Activated naive CD4-positive, alpha-beta T cell treated with anti-CD3 and anti-CD28 coated beads, Interleukin-2, amount 50 U/mL, for 24 hours (primary cell): ENCODE results near the gene UNC13B.
A peak's percentile ranks its signal among the peaks of the same experiment; 100 is the strongest.

Source experiments
- H3K27ac Mint-ChIP-seq: one replicate; pipeline ENCODE4 v1.8.0; 2021; ENCODE audit warnings: mild to moderate bottlenecking, mixed read lengths
- H3K27me3 Mint-ChIP-seq: one replicate; pipeline ENCODE4 v1.8.0; 2021; ENCODE audit warnings: mixed read lengths
- H3K36me3 Mint-ChIP-seq: one replicate; pipeline ENCODE4 v1.8.0; 2021; ENCODE audit warnings: mixed read lengths
- H3K4me1 Mint-ChIP-seq: one replicate; pipeline ENCODE4 v1.8.0; 2021; ENCODE audit warnings: mixed read lengths
- H3K4me3 Mint-ChIP-seq: one replicate; pipeline ENCODE4 v1.8.0; 2021; ENCODE audit warnings: mild to moderate bottlenecking, mixed read lengths
- H3K9me3 Mint-ChIP-seq: one replicate; pipeline ENCODE4 v1.8.0; 2021; ENCODE audit warnings: mixed read lengths

The UNC13B gene

GRCh38 chr9:35273591-35273990, 111.8 kb downstream of the UNC13B start:
- Mint-ChIP-seq H3K4me1 (peaks cover 37% of the 10 kb centered on the region), H3K27me3 (no peaks in the 10 kb centered on the region), H3K9me3 (no peaks in the 10 kb centered on the region)

GRCh38 chr9:35274993-35275392, 113.2 kb downstream of the UNC13B start:
- H3K9me3 Mint-ChIP-seq = no peaks in the 10 kb centered on the region
- H3K4me1 Mint-ChIP-seq = peaks cover 37% of the 10 kb centered on the region
- no peaks in the 10 kb centered on the region for H3K27me3 Mint-ChIP-seq
- H3K27ac Mint-ChIP-seq = no peak overlapping the region
- H3K36me3 Mint-ChIP-seq = peaks cover 2% of the 10 kb centered on the region
- no peak overlapping the region for H3K4me3 Mint-ChIP-seq

More at GRCh38 chr9:35273591-35273990, 111.8 kb downstream of the UNC13B start:
- peaks cover 2% of the 10 kb centered on the region for H3K36me3 Mint-ChIP-seq
- no peak overlapping the region for H3K27ac Mint-ChIP-seq
- H3K4me3 Mint-ChIP-seq = no peak overlapping the region

GRCh38 chr9:35277171-35277520, 115.3 kb downstream of the UNC13B start:
- Mint-ChIP-seq H3K36me3 (peaks cover 2% of the 10 kb centered on the region), H3K4me3 (peak overlapping the region; percentile 75), H3K9me3 (no peaks in the 10 kb centered on the region), H3K27ac (peak overlapping the region; percentile 96), H3K27me3 (peaks cover under 1% of the 10 kb centered on the region), H3K4me1 (peaks cover 37% of the 10 kb centered on the region)

- H3K27ac Mint-ChIP-seq = peak overlapping the region; percentile 96
- H3K36me3 Mint-ChIP-seq = peaks cover 2% of the 10 kb centered on the region
- H3K4me3 Mint-ChIP-seq = peak overlapping the region; percentile 31
- H3K9me3 Mint-ChIP-seq = no peaks in the 10 kb centered on the region
- H3K27me3 Mint-ChIP-seq = peaks cover 1% of the 10 kb centered on the region
- H3K4me1 Mint-ChIP-seq = peaks cover 37% of the 10 kb centered on the region
Measured at GRCh38 chr9:35277628-35278359, 116.0 kb downstream of the UNC13B start.

GRCh38 chr9:35279946-35280345, 118.1 kb downstream of the UNC13B start:
- Mint-ChIP-seq H3K4me1 (peaks cover 34% of the 10 kb centered on the region), H3K4me3 (no peak overlapping the region), H3K27ac (no peak overlapping the region), H3K27me3 (peaks cover 4% of the 10 kb centered on the region), H3K36me3 (peaks cover 2% of the 10 kb centered on the region), H3K9me3 (no peaks in the 10 kb centered on the region)

GRCh38 chr9:35280399-35280798, 118.6 kb downstream of the UNC13B start:
- Mint-ChIP-seq H3K9me3 (no peaks in the 10 kb centered on the region), H3K36me3 (peaks cover 2% of the 10 kb centered on the region), H3K27ac (no peak overlapping the region), H3K4me3 (no peak overlapping the region), H3K4me1 (peaks cover 30% of the 10 kb centered on the region), H3K27me3 (peaks cover 4% of the 10 kb centered on the region)

GRCh38 chr9:35285731-35286130, 123.9 kb downstream of the UNC13B start:
- H3K36me3 Mint-ChIP-seq = no peaks in the 10 kb centered on the region
- H3K27ac Mint-ChIP-seq = no peak overlapping the region
- H3K9me3 Mint-ChIP-seq = no peaks in the 10 kb centered on the region
- no peak overlapping the region for H3K4me3 Mint-ChIP-seq
- H3K27me3 Mint-ChIP-seq = peaks cover 4% of the 10 kb centered on the region
- no peaks in the 10 kb centered on the region for H3K4me1 Mint-ChIP-seq

GRCh38 chr9:35286381-35286780, 124.6 kb downstream of the UNC13B start:
- H3K36me3 Mint-ChIP-seq = no peaks in the 10 kb centered on the region
- no peaks in the 10 kb centered on the region for H3K4me1 Mint-ChIP-seq
- H3K27ac Mint-ChIP-seq = no peak overlapping the region
- no peaks in the 10 kb centered on the region for H3K9me3 Mint-ChIP-seq
- peaks cover 4% of the 10 kb centered on the region for H3K27me3 Mint-ChIP-seq
- no peak overlapping the region for H3K4me3 Mint-ChIP-seq

- no peak overlapping the region for H3K4me3 Mint-ChIP-seq
- peaks cover 2% of the 10 kb centered on the region for H3K27me3 Mint-ChIP-seq
- no peak overlapping the region for H3K27ac Mint-ChIP-seq
- H3K9me3 Mint-ChIP-seq = no peaks in the 10 kb centered on the region
- H3K4me1 Mint-ChIP-seq = no peaks in the 10 kb centered on the region
- H3K36me3 Mint-ChIP-seq = no peaks in the 10 kb centered on the region
Measured at GRCh38 chr9:35287987-35288632, 126.3 kb downstream of the UNC13B start.

- Mint-ChIP-seq H3K4me3 (no peak overlapping the region), H3K4me1 (no peaks in the 10 kb centered on the region), H3K36me3 (no peaks in the 10 kb centered on the region), H3K27ac (no peak overlapping the region), H3K9me3 (no peaks in the 10 kb centered on the region), H3K27me3 (no peaks in the 10 kb centered on the region)
Measured at GRCh38 chr9:35288778-35289177, 127.0 kb downstream of the UNC13B start.

GRCh38 chr9:35293376-35293964, 131.7 kb downstream of the UNC13B start:
- no peaks in the 10 kb centered on the region for H3K9me3 Mint-ChIP-seq
- no peaks in the 10 kb centered on the region for H3K27me3 Mint-ChIP-seq
- H3K36me3 Mint-ChIP-seq = no peaks in the 10 kb centered on the region
- peaks cover 5% of the 10 kb centered on the region for H3K4me1 Mint-ChIP-seq
- no peak overlapping the region for H3K4me3 Mint-ChIP-seq
- no peak overlapping the region for H3K27ac Mint-ChIP-seq

- no peak overlapping the region for H3K27ac Mint-ChIP-seq
- H3K36me3 Mint-ChIP-seq = no peaks in the 10 kb centered on the region
- no peaks in the 10 kb centered on the region for H3K27me3 Mint-ChIP-seq
- peaks cover 5% of the 10 kb centered on the region for H3K4me1 Mint-ChIP-seq
- no peak overlapping the region for H3K4me3 Mint-ChIP-seq
- no peaks in the 10 kb centered on the region for H3K9me3 Mint-ChIP-seq
Measured at GRCh38 chr9:35294066-35294465, 132.3 kb downstream of the UNC13B start.

GRCh38 chr9:35294556-35294955, 132.7 kb downstream of the UNC13B start:
- Mint-ChIP-seq H3K4me3 (no peak overlapping the region), H3K27ac (no peak overlapping the region)

GRCh38 chr9:35295369-35296036, 133.7 kb downstream of the UNC13B start:
- Mint-ChIP-seq H3K27ac (no peak overlapping the region), H3K4me3 (no peak overlapping the region), H3K27me3 (peaks cover 1% of the 10 kb centered on the region), H3K9me3 (no peaks in the 10 kb centered on the region), H3K4me1 (peaks cover 5% of the 10 kb centered on the region), H3K36me3 (no peaks in the 10 kb centered on the region)

More at GRCh38 chr9:35294556-35294955, 132.7 kb downstream of the UNC13B start:
- Mint-ChIP-seq H3K9me3 (no peaks in the 10 kb centered on the region), H3K36me3 (no peaks in the 10 kb centered on the region), H3K27me3 (no peaks in the 10 kb centered on the region), H3K4me1 (peaks cover 5% of the 10 kb centered on the region)

GRCh38 chr9:35303567-35303966, 141.8 kb downstream of the UNC13B start:
- no peak overlapping the region for H3K27ac Mint-ChIP-seq
- H3K9me3 Mint-ChIP-seq = no peaks in the 10 kb centered on the region
- peaks cover 36% of the 10 kb centered on the region for H3K27me3 Mint-ChIP-seq
- no peaks in the 10 kb centered on the region for H3K4me1 Mint-ChIP-seq
- no peak overlapping the region for H3K4me3 Mint-ChIP-seq
- no peaks in the 10 kb centered on the region for H3K36me3 Mint-ChIP-seq

- H3K36me3 Mint-ChIP-seq = no peaks in the 10 kb centered on the region
- H3K4me1 Mint-ChIP-seq = no peaks in the 10 kb centered on the region
- no peak overlapping the region for H3K27ac Mint-ChIP-seq
- no peaks in the 10 kb centered on the region for H3K9me3 Mint-ChIP-seq
- peaks cover 32% of the 10 kb centered on the region for H3K27me3 Mint-ChIP-seq
- H3K4me3 Mint-ChIP-seq = no peak overlapping the region
Measured at GRCh38 chr9:35306283-35306682, 144.5 kb downstream of the UNC13B start.
